LNCAP (cell line): ENCODE results near the gene EBPL.

Source experiments
- CTCF ChIP-seq: fragments of 450-650 bp; IDR thresholded peaks from 2 replicates; pipeline ENCODE4 v1.5.1; 2017; ENCODE audit warnings: mild to moderate bottlenecking

The EBPL gene

GRCh38 chr13:49690995-49691784 lies at the start of gene EBPL:
Gene EBPL (minus strand): TSS chr13:49691486. CDS start chr13:49691424, 62 bp downstream.
- TF ChIP-seq CTCF, result no peak

- no peak for TF ChIP-seq CTCF
These were observed 49.6 kb upstream of the EBPL start for GRCh38 chr13:49740870-49741269.

GRCh38 chr13:49739498-49740187 lies 48.4 kb upstream of the EBPL start:
- no peak for TF ChIP-seq CTCF

GRCh38 chr13:49733181-49733951 lies 42.1 kb upstream of the EBPL start:
- TF ChIP-seq CTCF, result no peak

- no peak for TF ChIP-seq CTCF
These were observed 40.5 kb upstream of the EBPL start for GRCh38 chr13:49731766-49732165.

GRCh38 chr13:49716615-49717014 lies 25.3 kb upstream of the EBPL start:
- TF ChIP-seq CTCF, result no peak

- TF ChIP-seq CTCF, result no peak
These were observed 23.5 kb upstream of the EBPL start for GRCh38 chr13:49714757-49715156.
